IMR-90 (cell line): ENCODE results near the gene SCARF2. TPM values are rescaled to one million over a fixed set of nuclear protein-coding genes. Genes with fewer than 3 reads are reported as not detected.

Experiments
- ATAC-seq: fragments of 200-7000 bp; cut with Tn5 transposase; 2 replicates; pipeline ENCODE4 v1.9.1; 2020; ENCODE audit warnings: low read depth, mild to moderate bottlenecking, moderate library complexity
- BruUV-seq: library from RNA; stranded (reverse); fragments of 400-500 nt; replicated peaks from 2 replicates; lab custom pipeline; 2021; lab: Mats Ljungman, UMichigan
- CTCF ChIA-PET: fragments of 300-600 bp; formaldehyde crosslinking; extraction: SDS; loops from one replicate; lab custom pipeline; 2021; ENCODE audit warnings: antibody characterized with exemption; lab: Yijun Ruan, JAX
- POLR2A ChIA-PET: fragments of 300-600 bp; sonication (Branson Sonifier 250); formaldehyde crosslinking; loops from one replicate; lab custom pipeline; 2022; ENCODE audit warnings: antibody characterized with exemption; ENCODE audit not compliant: unreplicated experiment; lab: Charles Lee
- DNase-seq: peaks from one replicate; pipeline ENCODE4 v3.0.0; 2013
- H2AFZ ChIP-seq: replicated peaks from 2 replicates; pipeline ENCODE3; 2013; ENCODE audit warnings: low read length, mild to moderate bottlenecking; ENCODE audit not compliant: poor library complexity
- H2AK5ac ChIP-seq: 2 replicates; pipeline ENCODE4 v1.6.1; 2013; ENCODE audit warnings: low read depth, low read length, inconsistent platforms
- H2AK9ac ChIP-seq: replicated peaks from 2 replicates; pipeline ENCODE3; 2013; ENCODE audit warnings: mild to moderate bottlenecking, low read depth, low read length, moderate library complexity; ENCODE audit not compliant: poor library complexity
- H2BK120ac ChIP-seq: 2 replicates; pipeline ENCODE4 v1.6.1; 2013; ENCODE audit warnings: low read depth, low read length, inconsistent platforms
- H2BK15ac ChIP-seq: 3 replicates; pipeline ENCODE4 v1.6.1; 2013; ENCODE audit warnings: low read depth, low read length, inconsistent platforms
- H2BK20ac ChIP-seq: 2 replicates; pipeline ENCODE4 v1.6.1; 2013; ENCODE audit warnings: low read depth, mild to moderate bottlenecking, inconsistent platforms, low read length, moderate library complexity
- H2BK5ac ChIP-seq: 2 replicates; pipeline ENCODE4 v1.6.1; 2013; ENCODE audit warnings: mild to moderate bottlenecking, low read depth, low read length, inconsistent platforms; ENCODE audit not compliant: poor library complexity, severe bottlenecking
- H3K14ac ChIP-seq: replicated peaks from 2 replicates; pipeline ENCODE4 v1.6.1; 2013; ENCODE audit warnings: low read depth, low read length, inconsistent platforms
- H3K18ac ChIP-seq: 2 replicates; pipeline ENCODE4 v1.6.1; 2013; ENCODE audit warnings: low read depth, low read length, control low read depth
- H3K23ac ChIP-seq: 2 replicates; pipeline ENCODE4 v1.6.1; 2013; ENCODE audit warnings: low read depth, low read length, inconsistent platforms
- H3K27ac ChIP-seq: 2 replicates; pipeline ENCODE4 v1.5.1; 2013; ENCODE audit warnings: mild to moderate bottlenecking, control low read depth, low read length; ENCODE audit not compliant: insufficient read depth
- H3K27me3 ChIP-seq: 2 replicates; pipeline ENCODE4 v1.6.1; 2013; ENCODE audit warnings: low read length; ENCODE audit not compliant: control insufficient read depth, insufficient read depth
- H3K36me3 ChIP-seq: 2 replicates; pipeline ENCODE4 v1.6.1; 2013; ENCODE audit warnings: low read length, mixed read lengths; ENCODE audit not compliant: control insufficient read depth, insufficient read depth
- H3K4ac ChIP-seq: 2 replicates; pipeline ENCODE4 v1.6.1; 2013; ENCODE audit warnings: low read depth, low read length, inconsistent platforms
- H3K4me1 ChIP-seq: 2 replicates; pipeline ENCODE4 v1.6.1; 2013; ENCODE audit warnings: low read length, mixed read lengths; ENCODE audit not compliant: control insufficient read depth, insufficient read depth
- H3K4me2 ChIP-seq: 2 replicates; pipeline ENCODE4 v1.6.1; 2013; ENCODE audit warnings: low read depth, mild to moderate bottlenecking, control low read depth, low read length, moderate library complexity
- H3K4me3 ChIP-seq: 2 replicates; pipeline ENCODE4 v1.5.1; 2013; ENCODE audit warnings: low read depth, mild to moderate bottlenecking, control low read depth, low read length, moderate library complexity; ENCODE audit not compliant: insufficient read depth
- H3K56ac ChIP-seq: 2 replicates; pipeline ENCODE4 v1.6.1; 2013; ENCODE audit warnings: low read length, inconsistent platforms; ENCODE audit not compliant: insufficient read depth; ENCODE audit errors: extremely low read depth
- H3K79me1 ChIP-seq, 2 experiments: 2 replicates each; pipeline ENCODE4 v1.6.1; 2013; ENCODE audit warnings: low read length in 2 of 2, inconsistent platforms in 1 of 2, low read depth in 1 of 2
- H3K9ac ChIP-seq: 2 replicates; pipeline ENCODE4 v1.6.1; 2013; ENCODE audit warnings: low read depth, low read length, control low read depth
- H3K9me1 ChIP-seq: 2 replicates; pipeline ENCODE4 v1.6.1; 2013; ENCODE audit warnings: low read length, inconsistent platforms; ENCODE audit not compliant: insufficient read depth
- H3K9me3 ChIP-seq: 2 replicates; pipeline ENCODE4 v1.6.1; 2013; ENCODE audit warnings: low read length; ENCODE audit not compliant: control insufficient read depth, insufficient read depth
- H4K20me1 ChIP-seq: 2 replicates; pipeline ENCODE4 v1.6.1; 2013; ENCODE audit warnings: low read length, inconsistent platforms; ENCODE audit not compliant: insufficient read depth
- H4K5ac ChIP-seq: 2 replicates; pipeline ENCODE4 v1.6.1; 2013; ENCODE audit warnings: mild to moderate bottlenecking, low read depth, low read length, control low read depth
- H4K8ac ChIP-seq, 2 experiments: 2 replicates each; pipeline ENCODE4 v1.6.1; 2013; ENCODE audit warnings: low read depth in 2 of 2, low read length in 2 of 2, control low read depth in 1 of 2, inconsistent platforms in 1 of 2
- H4K91ac ChIP-seq: 2 replicates; pipeline ENCODE4 v1.6.1; 2013; ENCODE audit warnings: low read depth, low read length, inconsistent platforms; ENCODE audit not compliant: insufficient read depth
- CEBPB ChIP-seq: IDR thresholded peaks from 2 replicates; pipeline ENCODE4 v1.6.1; 2012; ENCODE audit warnings: low read depth, low read length, improper control_type of control experiment
- ELK1 ChIP-seq: fragments of 150-350 bp; IDR thresholded peaks from 2 replicates; pipeline ENCODE4 v1.6.1; 2016; ENCODE audit warnings: low read depth, mild to moderate bottlenecking, low read length, moderate library complexity, borderline replicate concordance
- RCOR1 ChIP-seq: IDR thresholded peaks from 2 replicates; pipeline ENCODE4 v1.6.1; 2012; ENCODE audit warnings: mild to moderate bottlenecking, low read length, improper control_type of control experiment; ENCODE audit not compliant: insufficient replicate concordance
- WGBS, 2 experiments: methylation state at CpG; one replicate each; pipeline versions ENCODE4 v1.1.5 to v1.1.7; 2013; ENCODE audit warnings: missing lambda C conversion rate in 2 of 2; ENCODE audit not compliant: insufficient read length in 1 of 2; ENCODE audit errors: extremely low coverage in 2 of 2; 5-methylcytosine and 5-hydroxymethylcytosine counted together
- dilution Hi-C: fragments of 300-500 bp; cut with HindIII; formaldehyde crosslinking; loops from one replicate; pipeline ENCODE4 v1.14.3; 2018; ENCODE audit warnings: low sequenced_read_pairs; ENCODE audit not compliant: unreplicated experiment
- in situ Hi-C: fragments of 300-500 bp; cut with MboI; formaldehyde crosslinking; loops from 3 replicates; pipeline ENCODE4 v1.14.3; 2019; ENCODE audit warnings: low sequenced_read_pairs, inconsistent platforms, mixed read lengths
- intact Hi-C: fragments of 100-400 bp; cut with micrococcal nuclease; formaldehyde crosslinking; loops from 2 replicates; pipeline ENCODE4 v1.10.0; 2022
- polyA plus RNA-seq, 3 experiments: library from polyadenylated mRNA; depleted of rRNA; stranded (reverse); fragments of >200 nt; gene quantifications; 2 replicates each; pipeline ENCODE4 v1.2.3, GENCODE V29; 2012; ENCODE audit warnings: low replicate concordance in 1 of 3
- total RNA-seq: library from RNA; depleted of rRNA; stranded (reverse); fragments of >200 nt; gene quantifications from 2 replicates; pipeline ENCODE4 v1.2.3, GENCODE V29; 2012

The SCARF2 gene
- total and polyA plus RNA-seq, 2 of the 4 experiments (the other 2 are of a cell fraction) = 3.4 to 37.0 TPM

DNA sequence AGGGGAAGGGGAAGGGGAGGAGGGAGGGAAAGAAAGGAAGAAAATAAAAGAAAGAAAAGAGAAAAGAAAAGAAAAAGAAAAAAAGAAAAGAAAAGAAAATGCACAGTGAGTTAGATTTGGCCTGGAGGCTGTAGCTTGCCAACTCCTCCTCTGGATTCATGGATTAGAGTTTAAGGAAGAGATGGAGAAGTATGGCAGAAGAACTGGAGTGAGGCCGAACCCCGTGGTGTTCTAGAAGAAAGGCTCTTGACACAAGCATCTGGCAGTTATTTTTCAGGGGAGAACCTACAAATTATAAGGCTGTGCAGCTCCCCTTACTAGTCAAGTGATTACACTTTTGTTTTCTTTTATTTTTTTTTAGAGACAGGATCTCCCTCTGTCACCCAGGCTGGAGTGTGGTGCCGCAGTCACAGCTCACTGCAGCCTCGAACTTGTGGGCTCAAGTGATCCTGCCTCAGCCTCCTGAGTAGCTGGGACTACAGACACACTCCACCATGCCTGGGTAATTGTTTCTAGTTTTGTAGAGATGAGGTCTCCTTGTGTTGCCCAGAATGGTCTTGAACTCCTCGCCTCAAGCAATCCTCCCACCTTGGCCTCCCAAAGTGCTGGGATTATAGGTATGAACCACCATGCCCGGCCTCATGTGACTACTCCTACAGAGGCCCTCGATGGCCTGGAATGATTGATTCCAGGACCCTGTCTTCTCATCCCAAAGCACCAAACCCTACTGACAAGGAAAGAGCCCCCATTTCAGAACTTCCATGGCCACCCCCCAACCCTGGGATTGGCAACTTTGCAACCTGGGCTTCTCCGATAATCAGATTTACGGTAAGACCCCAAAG, 24.2 kb downstream of the SCARF2 start:
- no TSS peak for BruUV-seq
- Histone ChIP-seq H4K8ac (no peak overlapping the region), H3K9me1 (no peaks in the 10 kb centered on the region), H3K36me3 (0 out of 2 replicates have a peak, but pooled peaks cover 1% of the 10 kb centered on the region), H4K5ac (no peak overlapping the region), H4K20me1 (no peaks in the 10 kb centered on the region), H3K4me2 (no peak overlapping the region), H2BK20ac (no peak overlapping the region), H3K56ac (no peak overlapping the region), H3K27ac (no peak overlapping the region), H3K4me1 (no peaks in the 10 kb centered on the region), H2AK9ac (no peak overlapping the region), H3K4ac (no peak overlapping the region), H2BK5ac (no peak overlapping the region), H3K79me1 (no peaks in the 10 kb centered on the region), H2BK120ac (no peak overlapping the region), H3K27me3 (no peaks in the 10 kb centered on the region), H3K14ac (no peak overlapping the region), H4K91ac (no peak overlapping the region), H3K18ac (no peak overlapping the region), H2BK15ac (no peak overlapping the region), H3K9ac (no peak overlapping the region), H3K4me3 (no peak overlapping the region), H2AFZ (no peak overlapping the region), H3K23ac (no peak overlapping the region), H2AK5ac (no peak overlapping the region; the same call in 1 of the 2 replicates), H3K9me3 (no peaks in the 10 kb centered on the region)
- ChIA-PET POLR2A (no interaction called here), CTCF (no interaction called here)
- no CpG with 5 or more reads among the region's 9 CpGs for WGBS, 2 experiments
- TF ChIP-seq CEBPB (no peak), RCOR1 (no peak), ELK1 (no peak)
- ATAC-seq = no peak
- intact Hi-C loops = no loop called here
- DNase-seq = no peak
- in situ Hi-C loops = loop anchor here (10.0 kb wide), 1 partner anchor 51 kb away; no protein-coding TSS in a partner anchor
- dilution Hi-C loops = no loop called here
